SHP77 treated with DMSO at 0.1 percent for 48 hours (cell line): ENCODE data around the gene DHRSX.
"Not testable (repeated sequence)": the region's sequence is repeated elsewhere in the genome, so short reads cannot be mapped to it uniquely, and the experiment has no call there.

Experiments
- DNase-seq: peaks from one replicate; lab custom pipeline; 2025; lab: John Stamatoyannopoulos, UW

The DHRSX gene

GRCh38 chrX:2519638-2520037, 18.9 kb upstream of the DHRSX start:
- not testable (repeated sequence) for DNase-seq

- DNase-seq, result no peak
Observed at GRCh38 chrX:2517055-2517454, 16.3 kb upstream of the DHRSX start.

DNA sequence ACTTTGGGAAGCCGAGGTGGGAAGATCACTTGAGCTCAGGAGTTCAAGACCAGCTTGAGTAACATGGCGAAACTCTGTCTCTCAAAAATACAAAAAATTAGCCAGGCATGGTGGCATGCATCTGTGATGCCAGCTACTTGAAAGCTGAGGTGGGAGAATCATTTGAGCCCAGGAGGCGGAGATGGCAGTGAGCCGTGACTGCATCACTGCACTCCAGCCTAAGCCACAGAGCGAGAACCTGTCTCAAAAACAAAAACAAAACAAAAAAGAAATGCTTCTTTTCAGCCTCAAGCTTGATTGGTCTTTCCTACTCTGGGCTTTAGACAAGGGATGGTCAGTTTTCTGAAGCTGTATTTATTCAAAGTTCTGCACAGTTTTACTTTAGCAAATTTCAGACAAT, 15.8 kb upstream of the DHRSX start:
- DNase-seq, result no peak

DNA sequence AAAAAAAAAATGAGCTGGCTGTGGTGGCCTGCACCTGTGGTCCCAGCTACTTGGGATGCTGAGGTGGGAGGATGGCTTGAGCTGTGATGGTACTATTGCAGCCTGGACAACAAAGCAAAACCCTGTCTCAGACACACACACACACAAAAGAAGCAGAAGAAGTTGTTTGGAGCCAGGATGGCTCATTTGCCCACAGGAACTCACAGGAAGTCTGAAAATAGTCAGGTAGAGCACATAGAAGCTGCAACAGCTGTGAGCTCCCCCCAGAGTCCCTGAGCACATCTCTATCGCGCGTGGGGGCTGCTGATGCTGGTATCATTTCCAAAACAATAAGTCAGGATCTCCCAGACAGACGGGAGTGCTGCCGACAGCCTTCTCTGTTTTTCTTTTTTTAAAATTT, 13.4 kb upstream of the DHRSX start:
- no peak for DNase-seq

- DNase-seq, result no peak
Observed at GRCh38 chrX:2513121-2513664, 12.4 kb upstream of the DHRSX start.

DNA sequence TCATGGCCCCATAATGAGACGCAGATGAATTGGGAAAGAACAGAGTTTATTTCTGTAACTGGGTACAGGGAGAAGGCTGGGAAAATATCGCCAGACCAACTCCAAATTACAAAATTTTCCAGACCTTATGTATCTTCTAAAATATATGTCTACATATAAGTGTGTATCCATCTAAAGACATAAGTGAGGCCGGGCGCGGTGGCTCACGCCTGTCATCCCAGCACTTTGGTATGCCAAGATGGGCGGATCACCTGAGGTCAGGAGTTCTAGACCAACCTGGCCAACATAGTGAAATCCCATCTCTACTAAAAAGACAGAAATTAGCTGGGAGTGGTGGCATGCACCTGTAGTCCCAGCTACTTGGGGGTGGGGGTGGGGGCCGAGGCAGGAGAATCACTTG, 11.7 kb upstream of the DHRSX start:
- DNase-seq, result no peak

DNA sequence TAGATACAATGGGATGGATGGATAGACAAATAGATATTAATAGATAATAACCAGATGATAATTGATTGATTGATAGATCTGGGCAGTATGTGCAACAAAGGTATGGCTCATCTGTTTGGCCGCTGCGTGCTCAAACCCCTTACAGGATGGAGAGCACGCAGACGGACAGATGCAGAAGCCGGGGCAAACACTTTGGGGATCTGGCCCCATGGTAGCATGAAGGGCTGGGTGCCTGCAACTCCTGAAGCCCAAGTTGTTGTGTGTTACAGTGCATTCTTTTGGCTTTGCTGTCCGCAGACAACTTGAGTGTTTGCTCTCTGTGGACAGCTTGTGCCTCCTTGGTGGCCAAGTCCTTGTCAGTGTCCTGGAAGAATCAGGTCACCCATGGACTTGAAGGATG, 10.6 kb upstream of the DHRSX start:
- no peak for DNase-seq

DNA sequence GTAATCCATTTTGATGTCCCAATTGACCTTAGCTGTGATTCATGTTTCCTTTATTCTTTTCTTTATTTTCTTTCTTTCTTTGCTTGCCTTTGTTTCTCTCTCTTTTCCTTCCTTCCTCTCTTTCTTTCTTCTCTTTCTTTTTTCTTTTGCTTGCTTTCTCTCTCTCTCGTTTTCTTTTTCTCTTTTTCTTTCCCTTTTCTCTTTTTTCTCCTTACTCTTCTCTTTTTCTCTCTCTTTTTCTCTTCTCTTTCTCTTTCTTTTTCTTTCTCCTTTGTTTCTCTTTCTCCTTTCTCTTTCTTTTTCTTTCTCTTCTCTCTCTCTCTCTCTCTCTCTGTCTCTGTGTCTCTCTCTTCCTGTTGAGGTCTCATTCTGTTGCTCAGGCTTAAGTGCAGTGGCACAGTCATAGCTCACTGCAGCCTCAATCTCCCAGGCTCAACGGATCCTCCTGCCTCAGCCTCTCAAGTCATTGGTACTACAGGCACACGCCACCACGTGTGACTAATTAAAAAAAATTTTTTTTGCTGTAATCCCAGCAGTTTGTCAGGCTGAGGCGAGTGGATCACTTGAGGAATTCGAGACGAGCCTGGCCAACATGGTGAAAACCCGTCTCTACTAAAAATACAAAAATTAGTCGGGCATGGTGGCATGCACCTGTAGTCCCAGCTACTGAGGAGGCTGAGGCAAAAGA, 8.0 kb upstream of the DHRSX start:
- no peak for DNase-seq

- no peak for DNase-seq
Observed at GRCh38 chrX:2507904-2508627, 7.3 kb upstream of the DHRSX start.

DNA sequence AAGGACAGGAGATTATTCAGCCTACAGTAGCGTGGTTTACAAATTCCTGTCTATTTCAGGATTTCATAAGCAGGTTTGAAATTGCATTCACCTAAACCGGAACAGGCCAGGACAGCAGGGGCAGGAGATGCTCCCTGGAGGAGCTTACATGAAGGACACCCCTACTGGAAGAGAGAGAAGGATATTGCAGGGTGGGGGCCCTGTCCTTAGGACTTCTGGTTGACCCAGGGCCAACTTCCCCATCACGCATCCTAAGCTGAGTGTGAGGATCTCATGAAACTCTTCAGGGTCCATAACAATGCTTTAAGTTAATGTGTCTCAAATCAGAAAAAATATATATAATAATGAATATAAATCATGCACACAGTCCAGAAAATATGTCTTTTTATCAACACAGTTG, 6.4 kb upstream of the DHRSX start:
- DNase-seq, result no peak

- DNase-seq, result not testable (repeated sequence)
Observed at GRCh38 chrX:2505341-2505740, 4.6 kb upstream of the DHRSX start.

DNA sequence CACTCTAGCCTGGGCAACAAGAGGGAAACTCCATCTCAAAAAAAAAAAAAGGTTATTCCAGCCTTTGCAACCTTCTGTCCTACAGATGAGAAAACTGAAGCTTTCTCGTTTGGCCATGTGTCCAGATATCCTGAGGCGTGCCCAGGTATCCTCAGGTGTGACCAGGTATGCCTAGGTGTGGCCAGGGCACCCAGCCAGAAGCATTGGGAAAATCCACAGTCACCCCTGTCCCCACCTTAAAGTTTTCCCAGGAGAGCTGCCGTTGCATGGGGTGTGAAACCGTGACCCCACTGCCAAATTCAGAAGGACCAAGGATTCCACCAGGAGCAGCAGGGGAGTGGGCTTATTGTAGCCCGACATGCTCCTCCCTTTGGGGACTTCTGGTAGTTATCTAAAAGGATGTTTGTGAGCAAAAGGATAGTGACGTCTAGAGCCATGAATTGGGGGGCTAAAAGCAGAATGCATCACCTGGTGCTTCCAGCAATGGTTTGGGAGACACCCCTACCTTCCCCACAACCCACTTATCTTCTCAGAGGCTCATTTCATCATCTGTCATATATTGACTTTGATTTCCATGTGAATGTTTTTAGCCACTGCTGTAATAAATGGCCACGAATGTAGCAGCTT, 4.0 kb upstream of the DHRSX start:
- no peak for DNase-seq

DNA sequence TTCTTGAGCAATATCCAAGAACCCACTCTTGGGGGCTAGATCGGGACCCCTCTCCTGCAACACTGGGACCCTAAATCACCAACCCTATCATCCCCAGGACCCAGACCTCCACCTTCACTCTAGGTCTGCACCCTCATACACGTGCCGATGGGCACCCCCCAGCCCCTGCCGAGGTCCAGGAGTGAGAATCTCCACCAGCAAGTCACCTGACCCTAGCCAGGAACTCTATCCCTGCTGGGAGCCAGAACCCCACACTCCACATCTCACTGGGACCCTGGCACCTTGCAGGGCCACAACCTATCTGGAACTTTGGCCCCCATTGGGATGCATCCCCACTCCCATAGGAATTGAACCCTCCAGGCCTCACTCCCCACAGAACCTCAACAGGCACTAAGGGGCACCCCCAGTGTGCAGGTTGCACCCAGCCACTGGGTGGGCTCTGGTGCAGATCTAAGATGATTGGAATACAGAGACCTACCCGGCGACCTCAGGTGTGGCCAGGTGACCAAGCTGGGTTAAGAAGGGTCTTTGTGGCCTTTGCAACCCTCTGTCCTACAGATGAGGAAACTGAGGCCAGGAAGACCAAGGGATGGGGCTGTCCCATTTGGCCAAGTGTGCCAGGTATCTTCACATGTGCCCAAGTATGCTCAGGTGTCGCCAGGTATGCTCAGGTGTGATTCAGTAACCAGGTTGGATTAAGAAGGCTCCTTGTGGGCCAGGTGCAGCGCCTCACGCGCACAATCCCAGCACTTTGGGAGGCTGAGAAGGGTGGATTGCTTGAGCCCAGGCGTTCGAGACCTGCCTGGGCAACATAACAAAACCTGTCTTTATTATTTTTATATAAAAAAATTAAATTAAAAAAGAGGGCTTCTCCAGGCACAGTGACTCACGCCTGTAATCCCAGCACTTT, 3.1 kb upstream of the DHRSX start:
- DNase-seq, result no peak

GRCh38 chrX:2502668-2503519, 2.1 kb upstream of the DHRSX start:
- no peak for DNase-seq

DNA sequence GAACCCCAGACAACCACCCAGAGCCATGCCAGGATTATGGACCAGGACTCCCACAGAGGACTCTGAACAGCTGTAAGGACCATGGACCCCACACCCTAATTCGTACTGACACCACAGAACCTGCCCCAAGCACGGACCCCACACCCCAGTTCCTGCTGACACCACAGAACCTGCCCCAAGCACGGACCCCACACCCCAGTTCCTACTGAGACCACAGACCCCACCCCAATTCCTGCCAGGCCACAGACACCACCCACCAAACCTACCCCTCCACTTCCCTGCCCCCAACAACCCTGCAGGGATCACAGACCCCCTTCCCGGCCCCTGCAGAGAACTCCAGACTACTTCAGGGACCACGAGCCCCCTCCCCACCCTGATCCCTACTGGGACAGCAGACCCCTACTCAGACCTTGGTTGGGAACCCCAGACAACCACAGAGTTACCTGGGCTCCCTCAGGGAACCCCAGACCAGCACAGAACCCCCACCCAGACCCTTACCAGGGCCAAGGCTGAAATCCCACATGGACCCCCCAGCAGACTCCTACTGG, 1.4 kb upstream of the DHRSX start:
- no peak for DNase-seq

DNA sequence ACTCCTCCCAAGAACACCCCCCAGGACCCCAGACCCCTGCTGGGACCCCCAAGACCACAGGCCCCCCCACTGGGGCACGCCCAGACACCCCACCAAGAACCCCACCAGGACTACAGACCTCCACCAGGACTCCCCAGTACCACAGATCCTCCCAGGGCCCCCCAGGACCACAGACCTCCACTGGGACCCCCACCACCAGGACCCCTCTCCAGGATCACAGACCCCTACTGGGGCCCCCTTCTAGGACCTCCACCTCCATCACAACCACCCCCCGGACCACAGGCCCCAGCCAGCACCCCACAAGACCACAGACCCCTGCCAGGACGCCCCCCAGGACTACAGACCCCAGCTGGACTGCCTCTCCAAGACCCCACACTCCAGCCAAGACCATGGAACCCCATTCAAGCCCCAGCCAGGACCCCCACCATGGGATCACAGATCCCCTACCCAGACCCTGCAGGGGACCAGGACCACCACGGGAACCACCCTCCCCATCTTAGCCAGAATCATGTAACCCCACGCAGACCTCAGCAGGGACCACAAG, 855 bp upstream of the DHRSX start:
- no peak for DNase-seq

DNA sequence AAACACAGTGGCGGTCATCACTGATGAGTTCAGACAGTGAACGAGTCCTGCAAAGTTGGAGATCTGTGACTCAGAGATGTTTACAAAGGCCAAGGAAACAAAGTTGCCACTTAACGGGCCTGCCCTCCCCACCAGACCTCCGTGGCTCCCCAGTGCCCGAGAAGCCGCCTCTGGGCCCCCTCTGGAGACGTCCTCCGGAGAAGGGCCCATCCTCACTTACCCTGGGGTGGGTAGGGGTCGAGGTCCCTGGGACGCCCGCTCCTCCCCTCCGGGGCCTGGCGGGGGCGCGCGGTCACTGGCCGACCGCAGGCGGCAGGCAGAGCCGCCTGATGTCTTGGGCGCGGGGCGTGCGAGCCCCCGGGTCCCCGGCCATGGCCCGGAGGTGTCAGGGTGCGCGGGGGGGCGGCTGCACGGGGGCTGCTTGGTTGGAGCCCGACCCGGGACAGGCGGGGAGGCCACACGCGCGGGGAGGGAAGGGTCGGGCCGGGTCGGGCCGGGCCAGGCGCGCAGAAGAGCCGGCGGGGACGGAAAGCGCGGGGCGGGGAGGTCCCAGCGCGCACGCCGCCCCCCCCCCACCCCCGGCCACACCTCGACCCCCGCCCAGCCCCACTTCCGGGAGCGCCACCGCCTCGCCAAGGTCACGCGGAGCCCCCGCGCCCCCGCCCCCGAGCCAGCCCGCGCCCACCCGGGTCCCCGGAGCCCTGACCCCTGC, 529 bp downstream of the DHRSX start:
- DNase-seq, result no peak

GRCh38 chrX:2499507-2499906, 1.3 kb downstream of the DHRSX start:
- no peak for DNase-seq

DNA sequence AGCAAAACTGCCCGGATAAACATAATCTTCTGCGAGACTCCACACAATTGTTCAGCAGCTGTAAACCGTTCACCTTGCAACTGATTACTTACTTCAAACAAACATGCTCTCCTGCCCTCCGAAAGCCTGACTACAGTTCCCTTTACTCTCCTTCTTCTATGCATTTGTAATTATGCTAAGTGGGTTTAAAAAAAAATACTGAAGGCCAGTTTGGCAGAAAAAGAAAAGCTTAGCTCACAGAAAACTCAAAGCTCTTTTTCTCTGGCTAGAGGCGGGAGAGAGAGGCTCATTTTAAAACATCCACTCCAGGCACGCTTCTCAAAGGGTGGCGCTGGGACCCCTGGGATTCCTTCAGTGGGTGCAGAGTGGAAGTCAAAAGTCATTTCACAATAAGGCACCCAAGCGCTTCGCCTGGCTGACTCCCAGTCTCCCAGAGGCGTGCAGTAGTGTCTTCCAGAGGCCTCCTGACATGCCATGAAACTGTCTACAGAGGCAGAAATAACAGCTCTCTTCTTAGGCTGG, 1.9 kb downstream of the DHRSX start:
- no peak for DNase-seq
